ENCODE data around the gene LIX1L.

GRCh38 chr1:145895471-145895870, 62.3 kb downstream of the LIX1L start:
- TF ChIP-seq, protein P1, sequence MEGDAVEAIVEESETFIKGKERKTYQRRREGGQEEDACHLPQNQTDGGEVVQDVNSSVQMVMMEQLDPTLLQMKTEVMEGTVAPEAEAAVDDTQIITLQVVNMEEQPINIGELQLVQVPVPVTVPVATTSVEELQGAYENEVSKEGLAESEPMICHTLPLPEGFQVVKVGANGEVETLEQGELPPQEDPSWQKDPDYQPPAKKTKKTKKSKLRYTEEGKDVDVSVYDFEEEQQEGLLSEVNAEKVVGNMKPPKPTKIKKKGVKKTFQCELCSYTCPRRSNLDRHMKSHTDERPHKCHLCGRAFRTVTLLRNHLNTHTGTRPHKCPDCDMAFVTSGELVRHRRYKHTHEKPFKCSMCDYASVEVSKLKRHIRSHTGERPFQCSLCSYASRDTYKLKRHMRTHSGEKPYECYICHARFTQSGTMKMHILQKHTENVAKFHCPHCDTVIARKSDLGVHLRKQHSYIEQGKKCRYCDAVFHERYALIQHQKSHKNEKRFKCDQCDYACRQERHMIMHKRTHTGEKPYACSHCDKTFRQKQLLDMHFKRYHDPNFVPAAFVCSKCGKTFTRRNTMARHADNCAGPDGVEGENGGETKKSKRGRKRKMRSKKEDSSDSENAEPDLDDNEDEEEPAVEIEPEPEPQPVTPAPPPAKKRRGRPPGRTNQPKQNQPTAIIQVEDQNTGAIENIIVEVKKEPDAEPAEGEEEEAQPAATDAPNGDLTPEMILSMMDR (IDR thresholded peaks at IDR 0.05) = no peak
- no peak for TF ChIP-seq EZH2 (IDR thresholded peaks at IDR 0.05; ENCODE audit: borderline replicate concordance, insufficient read depth, low read depth, low read length, poor library complexity, severe bottlenecking)
